GM19397 (cell line): ENCODE results near the gene SSR1.
"Not testable (repeated sequence)": the region's sequence is repeated elsewhere in the genome, so short reads cannot be mapped to it uniquely, and the experiment has no call there.

Experiments used
- ATAC-seq: cut with Tn5 transposase; IDR thresholded peaks from one replicate; pipeline ENCODE4 v1.9.1; 2021; ENCODE audit warnings: mild to moderate bottlenecking, moderate library complexity; ENCODE audit not compliant: unreplicated experiment

SSR1 gene

DNA sequence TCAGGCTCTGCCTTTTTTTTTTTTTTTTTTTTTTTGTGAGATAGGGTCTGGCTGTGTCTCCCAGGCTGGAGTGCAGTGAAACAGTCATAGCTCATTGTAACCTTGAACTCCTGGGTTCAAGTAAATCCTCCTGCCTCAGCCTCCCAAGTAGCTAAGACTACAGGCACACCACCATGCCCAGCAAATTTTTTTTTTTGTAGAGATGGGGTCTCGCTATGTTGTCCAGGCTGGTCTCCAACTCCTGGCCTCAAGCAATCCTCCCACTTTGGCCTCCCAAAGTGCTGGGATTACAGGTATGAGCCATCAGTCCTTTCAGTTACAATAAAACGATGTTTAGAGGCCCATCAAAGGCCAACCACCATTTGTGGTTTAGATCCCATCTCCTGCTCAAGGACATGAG is 6.4 kb upstream of the SSR1 start:
- ATAC-seq = not testable (repeated sequence)

GRCh38 chr6:7317538-7317937 is 4.5 kb upstream of the SSR1 start:
- no peak for ATAC-seq

DNA sequence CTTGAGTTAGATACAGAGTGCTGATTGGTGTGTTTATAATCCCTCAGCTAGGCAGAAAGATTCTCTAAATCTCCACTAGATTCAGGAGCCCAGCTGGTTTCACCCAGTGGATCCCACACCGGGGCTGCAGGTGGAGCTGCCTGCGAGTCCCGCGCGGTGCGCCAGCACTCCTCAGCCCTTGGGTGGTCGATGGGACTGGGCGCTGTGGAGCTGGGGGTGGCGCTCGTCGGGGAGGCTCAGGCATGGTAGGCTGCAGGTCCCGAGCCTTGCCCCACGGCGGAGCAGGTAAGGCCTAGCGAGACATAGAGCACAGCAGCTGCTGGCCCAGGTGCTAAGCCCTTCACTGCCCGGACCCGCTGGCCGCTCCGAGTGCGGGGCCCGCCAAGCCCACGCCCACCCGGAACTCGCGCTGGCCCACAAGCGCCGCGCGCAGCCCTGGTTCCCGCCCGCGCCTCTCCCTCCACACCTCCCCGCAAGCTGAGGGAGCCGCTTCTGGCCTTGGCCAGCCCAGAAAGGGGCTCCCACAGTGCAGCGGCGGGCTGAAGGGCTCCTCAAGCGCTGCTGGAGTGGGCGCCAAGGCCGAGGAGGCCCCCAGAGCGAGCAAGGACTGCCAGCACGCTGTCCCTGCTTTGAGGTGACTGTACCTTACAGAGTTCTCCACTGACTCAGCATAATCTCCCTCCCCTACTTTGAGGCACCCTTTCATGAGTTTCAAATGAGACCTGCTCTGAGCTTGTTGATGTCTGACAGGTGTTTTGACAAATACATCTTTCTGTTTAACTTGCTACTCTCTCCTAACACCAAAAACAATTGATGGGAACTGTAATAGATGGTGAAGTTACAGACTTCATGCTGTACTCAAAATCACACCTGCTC is 3.9 kb upstream of the SSR1 start:
- no peak for ATAC-seq

DNA sequence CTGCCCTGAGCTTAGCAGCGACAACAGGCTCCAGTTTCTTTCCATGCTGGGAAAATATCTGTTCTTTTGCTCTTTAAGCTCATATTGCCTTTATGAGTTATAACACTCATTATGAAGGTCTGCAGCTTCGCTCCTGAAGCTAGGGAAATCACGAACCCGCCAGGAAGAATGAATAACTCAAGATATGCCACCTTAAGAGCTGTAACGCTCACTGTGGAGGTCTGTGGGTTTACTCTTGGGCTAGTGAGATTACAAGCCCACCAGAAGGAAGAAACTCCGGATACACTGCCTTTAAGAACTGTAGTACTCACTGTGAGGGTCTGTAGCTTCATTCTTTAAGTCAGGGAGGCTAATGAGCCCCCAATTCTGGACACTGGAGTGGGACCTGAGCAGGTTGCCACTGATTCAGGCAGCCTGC is 3.0 kb upstream of the SSR1 start:
- ATAC-seq = no peak

DNA sequence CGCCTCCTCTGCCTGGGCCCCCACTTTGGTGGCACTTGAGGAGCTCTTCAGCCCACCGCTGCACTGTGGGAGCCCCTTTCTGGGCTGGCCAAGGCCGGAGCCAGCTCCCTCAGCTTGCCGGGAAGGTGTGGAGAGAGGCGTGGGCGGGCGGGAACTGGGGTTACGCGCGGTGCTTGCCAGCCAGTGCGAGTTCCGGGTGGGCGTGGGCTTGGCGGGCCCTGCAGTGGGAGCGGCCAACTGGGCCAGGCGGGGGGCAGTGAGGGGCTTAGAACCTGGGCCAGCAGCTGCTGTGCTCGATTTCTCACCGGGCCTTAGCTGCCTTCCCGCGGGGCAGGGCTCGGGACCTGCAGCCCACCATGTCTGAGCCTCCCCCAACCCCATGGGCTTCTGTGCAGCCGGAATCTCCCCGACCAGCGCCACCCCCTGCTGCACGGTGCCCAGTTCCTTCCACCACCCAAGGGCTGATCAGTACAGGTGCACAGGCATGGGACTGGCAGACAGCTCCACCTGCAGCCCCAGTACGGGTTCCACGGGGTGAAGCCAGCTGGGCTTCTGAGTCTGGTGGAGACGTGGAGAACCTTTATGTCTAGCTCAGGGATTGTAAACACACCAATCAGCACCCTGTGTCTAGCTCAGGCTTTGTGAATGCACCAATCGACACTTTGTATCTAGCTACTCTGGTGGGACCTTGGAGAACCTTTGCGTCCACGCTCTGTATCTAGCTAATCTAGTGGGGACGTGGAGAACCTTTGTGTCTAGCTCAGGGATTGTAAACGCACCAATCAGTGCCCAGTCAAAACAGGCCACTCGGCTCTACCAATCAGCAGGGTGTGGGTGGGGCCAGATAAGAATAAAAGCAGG is 2.3 kb upstream of the SSR1 start:
- not testable (repeated sequence) for ATAC-seq

DNA sequence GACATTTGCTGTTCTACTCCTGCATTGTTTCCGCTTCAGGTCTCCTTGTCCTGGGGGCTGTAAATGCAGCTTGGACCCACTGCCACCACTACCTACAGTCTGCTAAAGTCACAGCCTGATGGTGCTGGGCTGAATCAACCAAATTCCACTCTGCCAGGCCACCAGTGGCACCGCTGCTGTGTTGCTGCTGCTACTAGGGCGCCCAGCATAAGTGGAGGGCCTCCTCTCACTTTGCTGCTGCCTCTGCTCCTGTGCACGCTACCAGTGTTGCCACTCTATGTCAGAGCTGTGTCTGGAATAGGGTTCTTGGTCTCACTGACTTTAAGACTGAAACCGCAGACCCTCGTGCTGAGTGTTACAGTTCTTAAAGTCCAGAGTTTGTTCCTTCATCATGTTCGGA is 1.4 kb upstream of the SSR1 start:
- ATAC-seq = no peak

DNA sequence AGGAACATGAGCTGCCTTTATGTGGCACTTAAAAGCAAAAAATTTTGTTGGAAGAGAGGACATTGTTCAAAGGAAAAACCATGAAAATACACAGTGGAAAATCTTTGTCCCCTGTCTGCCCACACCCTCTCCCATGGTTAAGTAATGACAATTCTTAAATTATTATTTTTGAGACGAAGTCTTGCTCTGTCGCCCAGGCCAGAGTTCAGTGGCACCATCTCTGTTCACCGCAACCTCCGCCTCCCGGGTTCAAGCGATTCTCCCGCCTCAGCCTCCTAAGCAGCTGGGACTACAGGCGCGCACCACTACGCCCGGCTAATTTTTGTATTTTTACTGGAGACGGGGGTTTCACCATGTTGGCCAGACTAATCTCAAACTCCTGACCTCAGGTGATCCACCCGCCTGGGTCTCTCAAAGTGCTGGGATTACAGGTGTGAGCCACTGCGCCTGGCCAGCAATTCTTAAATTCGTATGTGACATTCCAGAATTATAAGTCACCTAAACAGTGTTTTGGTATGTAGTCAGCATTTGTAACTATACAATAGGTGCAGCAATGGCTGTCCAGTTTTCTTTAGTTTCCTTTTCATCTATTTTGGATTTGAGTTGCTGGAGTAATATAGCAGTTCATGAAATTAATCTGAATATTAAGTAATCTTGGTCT is 636 bp upstream of the SSR1 start:
- no peak for ATAC-seq

DNA sequence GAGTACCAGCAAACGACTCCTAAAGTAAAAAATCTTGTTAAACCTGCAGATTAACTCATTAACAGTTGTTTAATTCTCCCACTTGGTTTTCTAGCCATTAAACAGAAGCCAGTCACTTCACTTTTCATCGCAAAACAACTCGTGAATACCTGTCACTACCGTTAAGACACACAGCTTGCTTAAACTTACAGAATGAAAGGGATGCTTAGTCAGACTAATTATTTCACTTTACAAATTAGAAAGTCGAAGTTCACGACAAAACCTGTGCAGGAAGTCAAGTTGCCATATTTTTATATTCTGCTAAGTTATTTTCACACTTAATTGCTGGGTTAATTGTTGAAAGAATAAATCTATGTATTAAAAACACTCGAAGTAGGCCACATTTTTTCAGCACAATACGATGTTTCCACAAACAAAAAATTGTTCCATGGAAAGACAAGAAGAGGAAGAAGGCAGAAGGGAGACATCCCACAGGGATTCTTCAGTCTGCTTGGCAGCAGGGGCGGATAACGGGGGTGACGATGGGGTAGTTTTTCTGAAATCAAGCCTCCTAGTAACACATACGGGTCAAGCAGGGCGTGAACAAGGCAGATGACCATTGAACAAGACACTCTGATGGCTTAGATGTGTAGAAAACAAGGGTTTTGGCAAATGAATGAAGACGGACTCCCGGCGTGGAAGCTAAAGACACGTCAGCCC is 933 bp downstream of the SSR1 start:
- no peak for ATAC-seq

- ATAC-seq = no peak
These were observed 1.8 kb downstream of the SSR1 start for GRCh38 chr6:7311176-7311575.

GRCh38 chr6:7309050-7309449 is 3.9 kb downstream of the SSR1 start:
- ATAC-seq = no peak

- ATAC-seq = no peak
These were observed 5.5 kb downstream of the SSR1 start for GRCh38 chr6:7307533-7307932.

DNA sequence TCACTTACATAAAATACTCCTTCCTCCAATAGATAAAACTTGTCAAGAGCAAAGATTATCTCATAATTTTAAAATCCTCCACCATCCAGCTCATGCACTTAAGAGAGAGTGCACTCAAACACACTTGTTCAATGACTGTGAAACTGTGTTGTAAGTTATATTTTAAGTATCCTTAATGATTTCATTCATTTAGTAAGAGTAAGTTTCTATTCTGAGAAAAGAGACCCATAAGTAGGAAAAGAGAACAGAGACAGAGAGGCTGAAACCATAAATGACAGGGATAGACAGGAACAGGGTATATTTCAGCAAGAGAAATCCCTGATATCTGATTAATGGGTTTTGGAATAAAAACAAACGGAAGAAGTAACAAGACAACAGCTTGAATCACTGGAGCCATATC is 8.2 kb downstream of the SSR1 start:
- ATAC-seq = no peak

- ATAC-seq = no peak
These were observed 11.3 kb downstream of the SSR1 start for GRCh38 chr6:7301702-7302101.

GRCh38 chr6:7300926-7301325 is 12.1 kb downstream of the SSR1 start:
- no peak for ATAC-seq

DNA sequence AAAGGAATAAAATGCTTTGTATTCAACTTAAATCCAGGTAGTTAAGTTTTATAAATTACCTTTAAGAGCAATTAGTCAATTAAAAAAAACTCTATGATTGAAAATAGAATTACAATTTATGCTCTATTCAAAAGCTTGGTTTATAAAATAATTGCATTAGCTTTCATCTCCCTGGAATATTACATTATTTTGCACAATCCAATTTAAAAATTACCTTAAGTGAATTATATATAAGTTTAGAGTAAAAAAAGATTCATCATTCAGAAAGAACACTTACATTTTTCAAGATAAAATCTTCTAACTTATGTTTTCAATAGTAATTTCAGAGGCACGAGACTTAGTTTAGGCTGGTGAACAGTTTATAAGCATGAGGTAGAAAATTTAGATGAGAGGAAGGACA is 14.9 kb downstream of the SSR1 start:
- no peak for ATAC-seq

DNA sequence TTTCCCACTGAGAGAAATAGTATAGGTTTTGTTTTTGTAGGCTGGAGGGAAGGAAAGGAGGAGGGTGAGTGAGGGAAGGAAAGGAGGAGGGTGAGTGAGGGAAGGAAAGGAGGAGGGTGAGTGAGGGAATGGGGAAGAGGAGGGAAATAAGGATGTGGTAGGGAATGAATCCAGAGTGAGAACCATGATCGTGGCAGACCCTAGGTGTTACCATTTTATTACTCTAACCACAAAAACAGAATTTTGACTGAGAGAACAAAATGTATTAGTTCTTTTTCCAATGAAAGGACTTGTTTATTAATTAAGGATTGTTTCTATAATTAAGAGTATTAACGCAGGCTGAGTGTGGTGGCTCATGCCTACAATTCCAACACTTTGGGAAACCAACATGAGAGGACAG is 16.4 kb downstream of the SSR1 start:
- no peak for ATAC-seq

GRCh38 chr6:7295916-7296315 is 17.1 kb downstream of the SSR1 start:
- no peak for ATAC-seq

- ATAC-seq = no peak
These were observed 20.3 kb downstream of the SSR1 start for GRCh38 chr6:7292596-7293255.

DNA sequence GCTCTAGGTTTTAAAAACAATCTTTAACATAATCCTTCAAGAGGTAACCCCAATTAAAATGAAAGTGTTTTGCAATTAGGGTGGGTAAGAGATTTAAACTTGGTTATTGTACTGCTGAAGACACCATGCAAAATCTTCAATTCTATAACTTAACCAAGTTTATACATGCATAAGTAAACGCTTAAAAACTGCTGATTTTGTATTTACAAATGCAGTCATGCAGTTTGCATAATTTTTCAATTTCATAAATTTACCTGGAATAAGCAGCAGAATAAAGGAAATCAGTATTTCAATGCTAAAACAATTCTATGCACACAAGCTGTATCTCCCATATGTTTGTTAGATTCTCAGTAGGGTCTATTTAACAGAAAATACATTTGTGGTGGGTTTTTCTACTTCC is 22.9 kb downstream of the SSR1 start:
- ATAC-seq = no peak

DNA sequence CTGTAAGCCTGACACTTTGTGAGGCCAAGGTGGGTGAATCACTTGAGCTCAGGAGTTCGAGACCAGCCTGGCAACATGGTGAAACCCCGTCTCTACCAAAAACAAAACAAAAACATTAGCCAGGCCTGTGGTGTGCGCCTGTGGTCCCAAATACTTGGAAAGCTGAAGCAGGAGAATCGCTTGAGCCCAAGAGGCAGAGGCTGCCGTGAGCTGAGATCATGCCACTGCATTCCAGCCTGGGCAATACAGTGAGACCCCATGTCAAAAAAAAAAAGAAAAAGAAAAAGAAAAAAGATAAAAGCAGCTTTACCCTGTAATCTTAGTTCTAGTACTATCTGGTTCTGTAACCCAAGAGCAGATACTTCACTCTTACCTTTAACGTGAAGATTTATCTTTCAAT is 27.6 kb downstream of the SSR1 start:
- no peak for ATAC-seq
